WTC11 (cell line): ENCODE data around the gene TMEM92.
"Not testable (repeated sequence)": the region's sequence is repeated elsewhere in the genome, so short reads cannot be mapped to it uniquely, and the experiment has no call there.

Source experiments
- ELF4 ChIP-seq: sonication (generic); formaldehyde crosslinking; IDR thresholded peaks from 2 replicates; pipeline ENCODE4 v1.8.1; 2022; ENCODE audit warnings: low read depth, mild to moderate bottlenecking, moderate library complexity, missing genetic modification reagents
- TF ChIP-seq, protein P1 (sequence below): sonication (generic); formaldehyde crosslinking; IDR thresholded peaks from 2 replicates; pipeline ENCODE4 v1.8.0; 2022; ENCODE audit warnings: mild to moderate bottlenecking, missing genetic modification reagents
- TF ChIP-seq, protein P2 (sequence below): fragments of 200-600 bp; IDR thresholded peaks from 2 replicates; pipeline ENCODE4 v1.8.0; 2022; ENCODE audit warnings: antibody characterized with exemption

DNA sequence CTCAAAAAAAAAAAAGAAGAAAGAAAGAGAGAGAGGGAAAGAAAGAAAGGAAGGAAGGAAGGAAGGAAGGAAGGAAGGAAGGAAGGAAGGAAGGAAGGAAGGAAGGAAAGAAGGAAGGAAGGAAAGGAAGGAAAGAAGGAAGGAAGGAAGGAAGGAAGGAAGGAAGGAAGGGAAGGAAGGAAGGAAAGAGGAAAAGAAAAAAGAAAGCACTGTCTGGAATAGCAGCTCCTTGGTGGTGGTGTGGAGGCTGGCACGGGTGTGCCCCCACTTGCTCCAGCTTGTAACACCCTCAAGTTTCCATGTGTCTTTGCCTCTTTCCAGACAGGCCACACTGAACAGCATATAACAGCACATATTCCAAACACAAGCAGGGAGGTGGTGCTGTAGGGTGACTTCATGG, 26.6 kb downstream of the TMEM92 start:
- TF ChIP-seq ELF4 (CRISPR knock-in tag): not testable (repeated sequence)
- TF ChIP-seq, protein P1, sequence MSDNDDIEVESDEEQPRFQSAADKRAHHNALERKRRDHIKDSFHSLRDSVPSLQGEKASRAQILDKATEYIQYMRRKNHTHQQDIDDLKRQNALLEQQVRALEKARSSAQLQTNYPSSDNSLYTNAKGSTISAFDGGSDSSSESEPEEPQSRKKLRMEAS (CRISPR knock-in tag): not testable (repeated sequence)
- TF ChIP-seq, protein P2, sequence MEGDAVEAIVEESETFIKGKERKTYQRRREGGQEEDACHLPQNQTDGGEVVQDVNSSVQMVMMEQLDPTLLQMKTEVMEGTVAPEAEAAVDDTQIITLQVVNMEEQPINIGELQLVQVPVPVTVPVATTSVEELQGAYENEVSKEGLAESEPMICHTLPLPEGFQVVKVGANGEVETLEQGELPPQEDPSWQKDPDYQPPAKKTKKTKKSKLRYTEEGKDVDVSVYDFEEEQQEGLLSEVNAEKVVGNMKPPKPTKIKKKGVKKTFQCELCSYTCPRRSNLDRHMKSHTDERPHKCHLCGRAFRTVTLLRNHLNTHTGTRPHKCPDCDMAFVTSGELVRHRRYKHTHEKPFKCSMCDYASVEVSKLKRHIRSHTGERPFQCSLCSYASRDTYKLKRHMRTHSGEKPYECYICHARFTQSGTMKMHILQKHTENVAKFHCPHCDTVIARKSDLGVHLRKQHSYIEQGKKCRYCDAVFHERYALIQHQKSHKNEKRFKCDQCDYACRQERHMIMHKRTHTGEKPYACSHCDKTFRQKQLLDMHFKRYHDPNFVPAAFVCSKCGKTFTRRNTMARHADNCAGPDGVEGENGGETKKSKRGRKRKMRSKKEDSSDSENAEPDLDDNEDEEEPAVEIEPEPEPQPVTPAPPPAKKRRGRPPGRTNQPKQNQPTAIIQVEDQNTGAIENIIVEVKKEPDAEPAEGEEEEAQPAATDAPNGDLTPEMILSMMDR: not testable (repeated sequence)
